ENCODE results near the gene YWHAG. TPM values are rescaled to one million over a fixed set of nuclear protein-coding genes. Genes with fewer than 3 reads are reported as not detected.

The YWHAG gene
- polyA plus RNA-seq, 1 of the 3 experiments (the other 2 are of a cell fraction), result 60.4 TPM

- TF ChIP-seq MEF2A (IDR thresholded peaks at IDR 0.05; ENCODE audit: borderline replicate concordance, low read depth) (peak; percentile 95), REST (IDR thresholded peaks at IDR 0.05; ENCODE audit: low read depth, low read length) (0 out of 2 replicates have a peak, but pooled peaks have one; percentile 39), FOXJ3 (CRISPR knock-in tag; IDR thresholded peaks at IDR 0.05) (peak; percentile 50; the same call in 1 of the 2 replicates), NRF1 (IDR thresholded peaks at IDR 0.05; ENCODE audit: low read depth, low read length) (0 out of 2 replicates have a peak, but pooled peaks have one; percentile 2), FOSL2 (IDR thresholded peaks at IDR 0.05; ENCODE audit: borderline replicate concordance, low read depth) (no peak), USF1 (IDR thresholded peaks at IDR 0.05; ENCODE audit: borderline replicate concordance, low read depth) (no peak), MXI1 (IDR thresholded peaks at IDR 0.05; ENCODE audit: low read depth, low read length) (peak; percentile 69), NFIC (IDR thresholded peaks at IDR 0.05; ENCODE audit: borderline replicate concordance) (peak; percentile 76)
Observed at GRCh38 chr7:76302347-76303201, 56.2 kb downstream of the YWHAG start, which contains the start of gene HSPB1 (continued).

- Histone ChIP-seq H3K27me3 (ENCODE audit: insufficient read depth) (no peaks in the 10 kb centered on the region), H3K36me3 (replicated peaks in 1 of 2; ENCODE audit: control insufficient read depth in 1 of 2, insufficient read depth in 2 of 2, low read length in 1 of 2) (peaks cover 3 to 10% of the 10 kb centered on the region in 2 experiments), H3K9ac (no peak overlapping the region), H3F3A (replicated peaks; ENCODE audit: insufficient read depth) (peaks cover 17% of the 10 kb centered on the region), H2AFZ (ENCODE audit: low read depth) (no peak overlapping the region), H3K9me2 (no peaks in the 10 kb centered on the region), H3K79me2 (ENCODE audit: insufficient read depth) (peaks cover 24% of the 10 kb centered on the region), H4K20me1 (ENCODE audit: insufficient read depth) (peaks cover 8% of the 10 kb centered on the region), H3K4me2 (no peak overlapping the region), H3K4me1 (ENCODE audit: control insufficient read depth in 1 of 2, insufficient read depth in 2 of 2, low read depth in 1 of 2, low read length in 1 of 2) (peaks cover 9 to 18% of the 10 kb centered on the region in 2 experiments; a peak in 2 of 4 replicates), H3K4me3 (ENCODE audit: low read depth in 2 of 2, low read length in 1 of 2) (no peak overlapping the region), H3K27ac (ENCODE audit: low read depth in 2 of 2, low read length in 1 of 2) (no peak overlapping the region), H3K9me3 (no peaks in the 10 kb centered on the region)
- CTCF ChIA-PET, result interaction anchor here (1.6 to 31.3 kb wide), 3 partner anchors 9 to 123 kb away, joined by 7 to 774 read pairs (median 23); no protein-coding TSS in a partner anchor
- no peak for DNase-seq
- WGBS (ENCODE audit: low lambda C conversion rate), result 95% methylated on average over 3 of the region's 3 CpGs
- POLR2A ChIA-PET, result no interaction called here
- TF ChIP-seq YY1 (IDR thresholded peaks at IDR 0.05; ENCODE audit: low read depth) (no peak), USF1 (IDR thresholded peaks at IDR 0.05; ENCODE audit: borderline replicate concordance, low read depth) (no peak)
Observed at GRCh38 chr7:76301000-76301399, 57.8 kb downstream of the YWHAG start.

Measured in SK-N-SH (cell line).